BE2C (cell line): ENCODE results near the gene BACH2.

Source experiments
- DNase-seq: peaks from one replicate; pipeline ENCODE4 v3.0.0-alpha.2; 2020
- H3K27me3 ChIP-seq: fragments of 250-450 bp; sonication (Bioruptor Pico); 2 replicates; pipeline ENCODE4 v1.5.1; 2020; ENCODE audit warnings: mild to moderate bottlenecking
- H3K36me3 ChIP-seq: fragments of 250-450 bp; sonication (Bioruptor Pico); 2 replicates; pipeline ENCODE4 v1.5.1; 2020; ENCODE audit warnings: mild to moderate bottlenecking
- H3K4me1 ChIP-seq: fragments of 250-450 bp; sonication (Bioruptor Pico); 2 replicates; pipeline ENCODE4 v1.5.1; 2020
- H3K4me3 ChIP-seq: 2 replicates; pipeline ENCODE4 v1.5.1; 2011; ENCODE audit warnings: low read depth, low read length
- H3K9me3 ChIP-seq: fragments of 250-450 bp; sonication (Bioruptor Pico); 2 replicates; pipeline ENCODE4 v1.5.1; 2020
- CTCF ChIP-seq: IDR thresholded peaks from 2 replicates; pipeline ENCODE4 v1.5.1; 2012; ENCODE audit warnings: mild to moderate bottlenecking, low read depth, low read length

The BACH2 gene

GRCh38 chr6:90053614-90054013 is 243.0 kb downstream of the BACH2 start:
- Histone ChIP-seq H3K9me3 (no peaks in the 10 kb centered on the region), H3K4me1 (no peaks in the 10 kb centered on the region), H3K4me3 (no peak overlapping the region), H3K36me3 (no peaks in the 10 kb centered on the region), H3K27me3 (no peaks in the 10 kb centered on the region)
- no peak for DNase-seq
- no peak for TF ChIP-seq CTCF

GRCh38 chr6:90049295-90049694 is 247.3 kb downstream of the BACH2 start:
- Histone ChIP-seq H3K4me1 (no peaks in the 10 kb centered on the region), H3K4me3 (no peak overlapping the region), H3K9me3 (no peaks in the 10 kb centered on the region), H3K27me3 (no peaks in the 10 kb centered on the region; the same call in 1 of the 2 replicates), H3K36me3 (no peaks in the 10 kb centered on the region)
- DNase-seq = no peak
- no peak for TF ChIP-seq CTCF

GRCh38 chr6:90048206-90048967 is 248.3 kb downstream of the BACH2 start:
- Histone ChIP-seq H3K27me3 (no peaks in the 10 kb centered on the region; the same call in 1 of the 2 replicates), H3K9me3 (no peaks in the 10 kb centered on the region), H3K4me1 (no peaks in the 10 kb centered on the region), H3K4me3 (no peak overlapping the region), H3K36me3 (no peaks in the 10 kb centered on the region)
- no peak for DNase-seq
- TF ChIP-seq CTCF = no peak

- no peak overlapping the region for H3K4me3 ChIP-seq
- no peak for DNase-seq
- no peaks in the 10 kb centered on the region for H3K9me3 ChIP-seq
- TF ChIP-seq CTCF = no peak
- no peaks in the 10 kb centered on the region; the same call in 1 of the 2 replicates for H3K27me3 ChIP-seq
- H3K36me3 ChIP-seq = no peaks in the 10 kb centered on the region
- H3K4me1 ChIP-seq = no peaks in the 10 kb centered on the region
These were observed 251.1 kb downstream of the BACH2 start for GRCh38 chr6:90045535-90045934.

- no peak for DNase-seq
- H3K27me3 ChIP-seq = no peaks in the 10 kb centered on the region; the same call in 1 of the 2 replicates
- no peaks in the 10 kb centered on the region for H3K9me3 ChIP-seq
- H3K36me3 ChIP-seq = no peaks in the 10 kb centered on the region
- no peaks in the 10 kb centered on the region for H3K4me1 ChIP-seq
- TF ChIP-seq CTCF = no peak
- H3K4me3 ChIP-seq = no peak overlapping the region
These were observed 251.7 kb downstream of the BACH2 start for GRCh38 chr6:90044833-90045381.

GRCh38 chr6:90044182-90044832 is 252.3 kb downstream of the BACH2 start:
- Histone ChIP-seq H3K36me3 (no peaks in the 10 kb centered on the region), H3K9me3 (no peaks in the 10 kb centered on the region), H3K27me3 (no peaks in the 10 kb centered on the region; the same call in 1 of the 2 replicates), H3K4me3 (no peak overlapping the region), H3K4me1 (no peaks in the 10 kb centered on the region)
- no peak for TF ChIP-seq CTCF
- DNase-seq = no peak
